SK-N-SH treated with all-trans-retinoic acid at 6 μM for 48 hours (cell line): ENCODE results near the gene TMC8.

ENCODE experiments used
- ATAC-seq: fragments of 200-7000 bp; cut with Tn5 transposase; 3 replicates; pipeline ENCODE4 v1.9.1; 2020; ENCODE audit warnings: mild to moderate bottlenecking, moderate library complexity
- ARNTL ChIP-seq: fragments of 450-650 bp; formaldehyde crosslinking; IDR thresholded peaks from 2 replicates; pipeline ENCODE4 v1.5.0; 2020; ENCODE audit warnings: low read depth, mild to moderate bottlenecking, moderate library complexity, borderline replicate concordance
- BACH2 ChIP-seq: fragments of 250-450 bp; sonication (Bioruptor Pico); IDR thresholded peaks from 2 replicates; pipeline ENCODE4 v1.9.0; 2021; ENCODE audit warnings: mild to moderate bottlenecking, borderline replicate concordance
- CSDC2 ChIP-seq: fragments of 250-450 bp; sonication (Bioruptor Pico); IDR thresholded peaks from 2 replicates; pipeline ENCODE4 v1.5.0; 2020; ENCODE audit warnings: mild to moderate bottlenecking, moderate library complexity
- ESRRG ChIP-seq: fragments of 250-450 bp; sonication (Bioruptor Pico); IDR thresholded peaks from 2 replicates; pipeline ENCODE4 v1.6.1; 2021; ENCODE audit warnings: mild to moderate bottlenecking
- GLIS3 ChIP-seq: fragments of 250-450 bp; sonication (Bioruptor Pico); IDR thresholded peaks from 2 replicates; pipeline ENCODE4 v1.5.0; 2020; ENCODE audit warnings: mild to moderate bottlenecking, moderate library complexity
- ISL1 ChIP-seq: fragments of 250-450 bp; sonication (Bioruptor Pico); IDR thresholded peaks from 2 replicates; pipeline ENCODE4 v2.1.2; 2022; ENCODE audit warnings: mild to moderate bottlenecking, moderate library complexity
- OSR1 ChIP-seq: fragments of 250-450 bp; sonication (Bioruptor Pico); IDR thresholded peaks from 2 replicates; pipeline ENCODE4 v1.8.0; 2022; ENCODE audit warnings: moderate library complexity, mild to moderate bottlenecking, inconsistent platforms
- PPARA ChIP-seq: fragments of 250-450 bp; sonication (Bioruptor Pico); IDR thresholded peaks from 2 replicates; pipeline ENCODE4 v1.5.0; 2020; ENCODE audit warnings: mild to moderate bottlenecking, borderline replicate concordance
- RARB ChIP-seq: fragments of 250-450 bp; sonication (Bioruptor Pico); IDR thresholded peaks from 2 replicates; pipeline ENCODE4 v1.8.0; 2021; ENCODE audit warnings: mild to moderate bottlenecking, moderate library complexity
- SNAI2 ChIP-seq: fragments of 250-450 bp; sonication (Bioruptor Pico); IDR thresholded peaks from 2 replicates; pipeline ENCODE4 v1.5.0; 2020; ENCODE audit warnings: mild to moderate bottlenecking, moderate library complexity
- TCF4 ChIP-seq: fragments of 250-450 bp; sonication (Bioruptor Pico); IDR thresholded peaks from 2 replicates; pipeline ENCODE4 v1.8.0; 2021; ENCODE audit warnings: mild to moderate bottlenecking, moderate library complexity, borderline replicate concordance
- TOX ChIP-seq: fragments of 250-450 bp; sonication (Bioruptor Pico); IDR thresholded peaks from 2 replicates; pipeline ENCODE4 v1.8.0; 2021; ENCODE audit warnings: mild to moderate bottlenecking, moderate library complexity, borderline replicate concordance
- ZC3H10 ChIP-seq: fragments of 250-450 bp; sonication (Bioruptor Pico); IDR thresholded peaks from 2 replicates; pipeline ENCODE4 v1.5.1; 2021; ENCODE audit warnings: mild to moderate bottlenecking, moderate library complexity
- ZFP3 ChIP-seq: fragments of 250-450 bp; sonication (Bioruptor Pico); IDR thresholded peaks from 2 replicates; pipeline ENCODE4 v1.5.0; 2020; ENCODE audit warnings: mild to moderate bottlenecking, moderate library complexity
- ZFP30 ChIP-seq: fragments of 450-650 bp; formaldehyde crosslinking; IDR thresholded peaks from 2 replicates; pipeline ENCODE4 v1.5.0; 2022; ENCODE audit warnings: mild to moderate bottlenecking, moderate library complexity
- ZNF565 ChIP-seq: fragments of 450-650 bp; formaldehyde crosslinking; conservative IDR thresholded peaks from 2 replicates; pipeline ENCODE4 v1.5.0; 2020; ENCODE audit warnings: low read depth, mild to moderate bottlenecking, moderate library complexity
- ZNF70 ChIP-seq: fragments of 450-650 bp; formaldehyde crosslinking; IDR thresholded peaks from 2 replicates; pipeline ENCODE4 v1.5.0; 2020; ENCODE audit warnings: mild to moderate bottlenecking, moderate library complexity
- ZNF8 ChIP-seq: fragments of 450-650 bp; formaldehyde crosslinking; IDR thresholded peaks from 2 replicates; pipeline ENCODE4 v1.5.0; 2020; ENCODE audit warnings: mild to moderate bottlenecking, moderate library complexity
- TF ChIP-seq, protein P1 (sequence below): fragments of 250-450 bp; sonication (Bioruptor Pico); IDR thresholded peaks from 2 replicates; pipeline ENCODE4 v1.8.0; 2021; ENCODE audit warnings: low read depth, mild to moderate bottlenecking, moderate library complexity, borderline replicate concordance
- TF ChIP-seq, protein P2 (sequence below): fragments of 250-450 bp; sonication (Bioruptor Pico); IDR thresholded peaks from 2 replicates; pipeline ENCODE4 v1.5.0; 2020; ENCODE audit warnings: mild to moderate bottlenecking, moderate library complexity

TMC8 gene

DNA sequence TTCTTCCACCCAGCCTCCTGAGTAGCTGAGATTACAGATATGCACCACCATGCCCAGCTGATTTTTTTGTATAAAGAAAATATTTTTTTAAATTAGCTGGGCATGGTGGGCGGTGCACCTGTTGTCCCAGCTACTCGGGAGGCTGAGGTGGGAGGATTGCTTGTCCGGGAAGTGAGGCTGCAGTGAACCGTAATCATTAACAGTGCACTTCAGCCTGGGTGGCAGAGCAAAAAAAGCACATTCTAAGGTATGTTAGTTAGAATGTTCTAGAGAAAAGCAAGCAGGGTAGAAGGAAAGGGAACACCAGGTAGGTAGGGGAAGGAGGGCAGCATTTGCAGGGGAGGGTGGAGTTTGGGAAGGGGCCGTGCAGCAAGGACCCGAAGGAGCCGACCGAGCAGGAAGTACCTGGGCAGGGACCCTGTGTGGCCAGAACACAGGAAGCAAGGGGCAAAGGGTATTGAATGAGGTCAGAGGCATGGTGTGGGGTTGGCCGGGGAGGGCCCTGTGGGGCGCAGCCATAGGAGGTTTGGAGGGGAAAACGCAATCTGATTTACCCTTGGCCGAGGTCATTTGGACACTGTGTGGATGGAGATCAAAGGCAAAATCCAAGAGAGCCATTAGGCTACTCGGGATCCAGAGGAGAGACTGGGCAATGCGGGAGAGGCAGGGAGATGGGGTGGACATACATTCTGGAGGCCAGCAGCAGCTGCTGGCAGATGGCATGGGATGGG lies 17.9 kb downstream of the TMC8 start:
- TF ChIP-seq PPARA (CRISPR knock-in tag) = no peak
- TF ChIP-seq, protein P1, sequence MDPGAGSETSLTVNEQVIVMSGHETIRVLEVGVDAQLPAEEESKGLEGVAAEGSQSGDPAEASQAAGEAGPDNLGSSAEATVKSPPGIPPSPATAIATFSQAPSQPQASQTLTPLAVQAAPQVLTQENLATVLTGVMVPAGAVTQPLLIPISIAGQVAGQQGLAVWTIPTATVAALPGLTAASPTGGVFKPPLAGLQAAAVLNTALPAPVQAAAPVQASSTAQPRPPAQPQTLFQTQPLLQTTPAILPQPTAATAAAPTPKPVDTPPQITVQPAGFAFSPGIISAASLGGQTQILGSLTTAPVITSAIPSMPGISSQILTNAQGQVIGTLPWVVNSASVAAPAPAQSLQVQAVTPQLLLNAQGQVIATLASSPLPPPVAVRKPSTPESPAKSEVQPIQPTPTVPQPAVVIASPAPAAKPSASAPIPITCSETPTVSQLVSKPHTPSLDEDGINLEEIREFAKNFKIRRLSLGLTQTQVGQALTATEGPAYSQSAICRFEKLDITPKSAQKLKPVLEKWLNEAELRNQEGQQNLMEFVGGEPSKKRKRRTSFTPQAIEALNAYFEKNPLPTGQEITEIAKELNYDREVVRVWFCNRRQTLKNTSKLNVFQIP (CRISPR knock-in tag) = no peak
- TF ChIP-seq ZFP3 (CRISPR knock-in tag) = no peak
- TF ChIP-seq BACH2 = no peak
- no peak for TF ChIP-seq ZNF8 (CRISPR knock-in tag)
- no peak for TF ChIP-seq ZNF565 (CRISPR knock-in tag)
- TF ChIP-seq, protein P2, sequence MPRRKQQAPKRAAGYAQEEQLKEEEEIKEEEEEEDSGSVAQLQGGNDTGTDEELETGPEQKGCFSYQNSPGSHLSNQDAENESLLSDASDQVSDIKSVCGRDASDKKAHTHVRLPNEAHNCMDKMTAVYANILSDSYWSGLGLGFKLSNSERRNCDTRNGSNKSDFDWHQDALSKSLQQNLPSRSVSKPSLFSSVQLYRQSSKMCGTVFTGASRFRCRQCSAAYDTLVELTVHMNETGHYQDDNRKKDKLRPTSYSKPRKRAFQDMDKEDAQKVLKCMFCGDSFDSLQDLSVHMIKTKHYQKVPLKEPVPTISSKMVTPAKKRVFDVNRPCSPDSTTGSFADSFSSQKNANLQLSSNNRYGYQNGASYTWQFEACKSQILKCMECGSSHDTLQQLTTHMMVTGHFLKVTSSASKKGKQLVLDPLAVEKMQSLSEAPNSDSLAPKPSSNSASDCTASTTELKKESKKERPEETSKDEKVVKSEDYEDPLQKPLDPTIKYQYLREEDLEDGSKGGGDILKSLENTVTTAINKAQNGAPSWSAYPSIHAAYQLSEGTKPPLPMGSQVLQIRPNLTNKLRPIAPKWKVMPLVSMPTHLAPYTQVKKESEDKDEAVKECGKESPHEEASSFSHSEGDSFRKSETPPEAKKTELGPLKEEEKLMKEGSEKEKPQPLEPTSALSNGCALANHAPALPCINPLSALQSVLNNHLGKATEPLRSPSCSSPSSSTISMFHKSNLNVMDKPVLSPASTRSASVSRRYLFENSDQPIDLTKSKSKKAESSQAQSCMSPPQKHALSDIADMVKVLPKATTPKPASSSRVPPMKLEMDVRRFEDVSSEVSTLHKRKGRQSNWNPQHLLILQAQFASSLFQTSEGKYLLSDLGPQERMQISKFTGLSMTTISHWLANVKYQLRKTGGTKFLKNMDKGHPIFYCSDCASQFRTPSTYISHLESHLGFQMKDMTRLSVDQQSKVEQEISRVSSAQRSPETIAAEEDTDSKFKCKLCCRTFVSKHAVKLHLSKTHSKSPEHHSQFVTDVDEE (CRISPR knock-in tag) = no peak
- no peak for TF ChIP-seq ZC3H10 (CRISPR knock-in tag)
- TF ChIP-seq GLIS3 = no peak
- no peak for TF ChIP-seq RARB (CRISPR knock-in tag)
- no peak for TF ChIP-seq CSDC2
- TF ChIP-seq ISL1 (CRISPR knock-in tag) = no peak
- TF ChIP-seq OSR1 (CRISPR knock-in tag) = no peak
- no peak for TF ChIP-seq ARNTL
- no peak for ATAC-seq

DNA sequence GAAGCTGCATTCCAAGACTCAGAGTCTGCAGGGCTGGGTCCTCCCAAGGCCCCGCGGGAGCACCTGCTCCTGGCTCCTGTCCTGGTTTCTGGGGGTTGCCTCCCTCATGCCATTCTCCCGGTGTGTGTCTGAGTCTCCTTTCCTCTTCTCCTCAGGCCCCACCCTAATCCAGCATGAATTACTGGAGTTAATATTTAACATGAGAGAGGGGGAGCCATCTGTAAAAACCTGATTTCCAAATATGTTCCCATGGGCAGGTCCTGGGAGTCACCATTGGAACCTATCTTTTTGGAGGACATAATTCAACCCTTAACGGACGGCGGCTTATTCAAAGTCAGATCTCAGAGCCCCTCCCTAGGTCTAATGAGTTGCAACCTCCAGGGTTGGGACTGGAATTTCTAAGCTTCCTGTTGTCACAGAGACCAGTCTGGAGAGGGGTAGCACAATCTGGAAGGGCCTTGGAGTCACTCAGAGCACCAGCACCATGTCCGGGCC lies 21.0 kb downstream of the TMC8 start:
- ATAC-seq = peak; percentile 24; the same call in 1 of the 3 replicates
- TF ChIP-seq PPARA (CRISPR knock-in tag) = no peak
- TF ChIP-seq TCF4 (CRISPR knock-in tag) = no peak
- TF ChIP-seq CSDC2 = no peak
- TF ChIP-seq ZC3H10 (CRISPR knock-in tag) = no peak
- TF ChIP-seq ARNTL = no peak
- TF ChIP-seq ZFP30 (CRISPR knock-in tag) = no peak
- no peak for TF ChIP-seq ESRRG (CRISPR knock-in tag)
- TF ChIP-seq ZNF565 (CRISPR knock-in tag) = no peak
- TF ChIP-seq ZNF70 (CRISPR knock-in tag) = no peak
- no peak for TF ChIP-seq ZNF8 (CRISPR knock-in tag)
- TF ChIP-seq GLIS3 = no peak
- TF ChIP-seq RARB (CRISPR knock-in tag) = no peak
- TF ChIP-seq ZFP3 (CRISPR knock-in tag) = no peak
- no peak for TF ChIP-seq BACH2
- TF ChIP-seq, protein P1 (CRISPR knock-in tag) = no peak
- no peak for TF ChIP-seq TOX (CRISPR knock-in tag)
- TF ChIP-seq, protein P2 (CRISPR knock-in tag) = no peak
- TF ChIP-seq SNAI2 (CRISPR knock-in tag) = no peak
- no peak for TF ChIP-seq ISL1 (CRISPR knock-in tag)
